Uterus (tissue), 2 donors: Measurements from ENCODE around the gene SPOCD1.

Experiments used
- POLR2A ChIP-seq, 2 donors: fragments of 450-650 bp; IDR thresholded peaks; one replicate each; pipeline ENCODE4 v1.6.1; 2016; ENCODE audit warnings: antibody characterized with exemption in 2 of 2, mild to moderate bottlenecking in 1 of 2, moderate library complexity in 1 of 2
- TF ChIP-seq, protein P1 (sequence below), 4 experiments: fragments of 200-600 bp in 2 of 4; fragments of 450-650 bp in 2 of 4; sonication (generic) in 2 of 4; IDR thresholded peaks; one replicate each; pipeline ENCODE4 v1.5.1; 2016 to 2019; ENCODE audit warnings: antibody characterized with exemption in 4 of 4, mild to moderate bottlenecking in 2 of 4, moderate library complexity in 1 of 4

DNA sequence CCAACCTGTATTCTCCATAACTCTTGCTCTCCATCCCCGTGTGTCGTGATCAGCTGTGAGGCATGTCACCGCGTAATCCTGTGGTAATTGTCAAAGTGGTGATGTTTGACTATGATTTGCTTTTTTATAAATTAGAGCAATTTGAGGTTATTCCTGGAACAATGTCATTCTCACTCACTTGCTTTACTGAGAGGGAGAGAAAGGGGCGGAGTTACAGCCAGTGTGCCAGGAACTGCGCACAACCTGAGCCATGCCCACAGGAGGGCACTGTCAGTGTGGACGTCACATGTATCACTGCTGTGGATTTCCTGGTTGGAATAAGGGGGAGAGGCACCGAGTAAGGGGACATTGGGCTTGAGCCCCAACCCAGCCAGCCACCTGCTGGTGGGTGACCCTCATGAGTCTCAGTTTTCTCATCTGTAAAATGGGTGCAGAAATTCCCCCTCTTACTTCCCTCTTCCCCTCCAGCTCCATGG, 58.6 kb downstream of the SPOCD1 start:
- TF ChIP-seq, protein P1, sequence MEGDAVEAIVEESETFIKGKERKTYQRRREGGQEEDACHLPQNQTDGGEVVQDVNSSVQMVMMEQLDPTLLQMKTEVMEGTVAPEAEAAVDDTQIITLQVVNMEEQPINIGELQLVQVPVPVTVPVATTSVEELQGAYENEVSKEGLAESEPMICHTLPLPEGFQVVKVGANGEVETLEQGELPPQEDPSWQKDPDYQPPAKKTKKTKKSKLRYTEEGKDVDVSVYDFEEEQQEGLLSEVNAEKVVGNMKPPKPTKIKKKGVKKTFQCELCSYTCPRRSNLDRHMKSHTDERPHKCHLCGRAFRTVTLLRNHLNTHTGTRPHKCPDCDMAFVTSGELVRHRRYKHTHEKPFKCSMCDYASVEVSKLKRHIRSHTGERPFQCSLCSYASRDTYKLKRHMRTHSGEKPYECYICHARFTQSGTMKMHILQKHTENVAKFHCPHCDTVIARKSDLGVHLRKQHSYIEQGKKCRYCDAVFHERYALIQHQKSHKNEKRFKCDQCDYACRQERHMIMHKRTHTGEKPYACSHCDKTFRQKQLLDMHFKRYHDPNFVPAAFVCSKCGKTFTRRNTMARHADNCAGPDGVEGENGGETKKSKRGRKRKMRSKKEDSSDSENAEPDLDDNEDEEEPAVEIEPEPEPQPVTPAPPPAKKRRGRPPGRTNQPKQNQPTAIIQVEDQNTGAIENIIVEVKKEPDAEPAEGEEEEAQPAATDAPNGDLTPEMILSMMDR (IDR thresholded peaks at IDR 0.05): no peak
- no peak for TF ChIP-seq POLR2A (IDR thresholded peaks at IDR 0.05)
